Measurements from ENCODE around the gene COL10A1.

- TF ChIP-seq CTCF (IDR thresholded peaks at IDR 0.05) = no peak
- TF ChIP-seq POLR2A (IDR thresholded peaks at IDR 0.05) = no peak
- no peak for TF ChIP-seq POLR2AphosphoS5 (IDR thresholded peaks at IDR 0.05)
Measured at GRCh38 chr6:116136933-116137340, 11.0 kb upstream of the COL10A1 start.
